NCI-H226 (cell line): ENCODE results near the gene COL16A1.

Source experiments
- DNase-seq: peaks from one replicate; pipeline ENCODE4 v3.0.0-alpha.2; 2015

COL16A1 gene

GRCh38 chr1:31621498-31621820 is 82.4 kb downstream of the COL16A1 start:
- DNase-seq: no peak

GRCh38 chr1:31620631-31621497 is 83.0 kb downstream of the COL16A1 start:
- no peak for DNase-seq

- no peak for DNase-seq
Observed at GRCh38 chr1:31618916-31619846, 84.6 kb downstream of the COL16A1 start.

- DNase-seq: no peak
Observed at GRCh38 chr1:31617916-31618746, 85.7 kb downstream of the COL16A1 start.

- no peak for DNase-seq
Observed at GRCh38 chr1:31617218-31617915, 86.5 kb downstream of the COL16A1 start, which contains the start of gene HCRTR1. Gene HCRTR1, plus strand, starts transcription at chr1:31617689. Its CDS starts 1,504 bp downstream, at chr1:31619193.

GRCh38 chr1:31615939-31616338 is 87.9 kb downstream of the COL16A1 start:
- no peak for DNase-seq

GRCh38 chr1:31615414-31615813 is 88.4 kb downstream of the COL16A1 start:
- no peak for DNase-seq

GRCh38 chr1:31614414-31615005 is 89.3 kb downstream of the COL16A1 start:
- no peak for DNase-seq

- DNase-seq: no peak
Observed at GRCh38 chr1:31609514-31610118, 94.2 kb downstream of the COL16A1 start.

- DNase-seq: no peak
Observed at GRCh38 chr1:31607360-31607759, 96.5 kb downstream of the COL16A1 start.

GRCh38 chr1:31605908-31606427 is 97.8 kb downstream of the COL16A1 start:
- DNase-seq: no peak
